GM20431 (cell line): ENCODE data around the gene ANTXR2.

ENCODE experiments used
- in situ Hi-C: fragments of 300-500 bp; cut with MseI, MboI; formaldehyde crosslinking; loops from one replicate; pipeline ENCODE4 v1.15.0; 2020; ENCODE audit warnings: low sequenced_read_pairs; ENCODE audit not compliant: unreplicated experiment

Gene ANTXR2

GRCh38 chr4:80093563-80093962 is 20.5 kb upstream of the ANTXR2 start:
- in situ Hi-C loops = no loop called here

GRCh38 chr4:80092847-80093246 is 19.8 kb upstream of the ANTXR2 start:
- in situ Hi-C loops = no loop called here

GRCh38 chr4:80092088-80092487 is 19.1 kb upstream of the ANTXR2 start:
- in situ Hi-C loops = no loop called here

- in situ Hi-C loops = no loop called here
Measured at GRCh38 chr4:80091688-80092087, 18.7 kb upstream of the ANTXR2 start.

- in situ Hi-C loops = no loop called here
Measured at GRCh38 chr4:80091184-80091583, 18.2 kb upstream of the ANTXR2 start.

GRCh38 chr4:80090090-80090489 is 17.1 kb upstream of the ANTXR2 start:
- in situ Hi-C loops = no loop called here

- in situ Hi-C loops = no loop called here
Measured at GRCh38 chr4:80088471-80088870, 15.4 kb upstream of the ANTXR2 start.

GRCh38 chr4:80086296-80086695 is 13.3 kb upstream of the ANTXR2 start:
- in situ Hi-C loops = no loop called here

GRCh38 chr4:80085081-80085480 is 12.1 kb upstream of the ANTXR2 start:
- in situ Hi-C loops = no loop called here

GRCh38 chr4:80082693-80083092 is 9.7 kb upstream of the ANTXR2 start:
- in situ Hi-C loops = no loop called here

GRCh38 chr4:80081566-80081965 is 8.5 kb upstream of the ANTXR2 start:
- in situ Hi-C loops = no loop called here

GRCh38 chr4:80079255-80079923 is 6.4 kb upstream of the ANTXR2 start:
- in situ Hi-C loops = no loop called here

- in situ Hi-C loops = no loop called here
Measured at GRCh38 chr4:80078346-80079092, 5.5 kb upstream of the ANTXR2 start.

GRCh38 chr4:80077639-80078038 is 4.6 kb upstream of the ANTXR2 start:
- in situ Hi-C loops = no loop called here

- in situ Hi-C loops = no loop called here
Measured at GRCh38 chr4:80076681-80077080, 3.7 kb upstream of the ANTXR2 start.

- in situ Hi-C loops = no loop called here
Measured at GRCh38 chr4:80075995-80076675, 3.1 kb upstream of the ANTXR2 start.

- in situ Hi-C loops = no loop called here
Measured at GRCh38 chr4:80074651-80075050, 1.6 kb upstream of the ANTXR2 start.

GRCh38 chr4:80074069-80074468 is 1.0 kb upstream of the ANTXR2 start:
- in situ Hi-C loops = no loop called here

- in situ Hi-C loops = no loop called here
Measured at GRCh38 chr4:80073473-80074008, 512 bp upstream of the ANTXR2 start.

- in situ Hi-C loops = no loop called here
Measured at GRCh38 chr4:80072228-80072743, 743 bp downstream of the ANTXR2 start.
